ENCODE data around the gene TTC28. TPM values are rescaled to one million over a fixed set of nuclear protein-coding genes. Genes with fewer than 3 reads are reported as not detected.
A peak's percentile ranks its signal among the peaks of the same experiment; 100 is the strongest.

The TTC28 gene
- total RNA-seq, 6 experiments from 2014 or later: 10.8 to 18.9 (median 13.6) TPM

DNA sequence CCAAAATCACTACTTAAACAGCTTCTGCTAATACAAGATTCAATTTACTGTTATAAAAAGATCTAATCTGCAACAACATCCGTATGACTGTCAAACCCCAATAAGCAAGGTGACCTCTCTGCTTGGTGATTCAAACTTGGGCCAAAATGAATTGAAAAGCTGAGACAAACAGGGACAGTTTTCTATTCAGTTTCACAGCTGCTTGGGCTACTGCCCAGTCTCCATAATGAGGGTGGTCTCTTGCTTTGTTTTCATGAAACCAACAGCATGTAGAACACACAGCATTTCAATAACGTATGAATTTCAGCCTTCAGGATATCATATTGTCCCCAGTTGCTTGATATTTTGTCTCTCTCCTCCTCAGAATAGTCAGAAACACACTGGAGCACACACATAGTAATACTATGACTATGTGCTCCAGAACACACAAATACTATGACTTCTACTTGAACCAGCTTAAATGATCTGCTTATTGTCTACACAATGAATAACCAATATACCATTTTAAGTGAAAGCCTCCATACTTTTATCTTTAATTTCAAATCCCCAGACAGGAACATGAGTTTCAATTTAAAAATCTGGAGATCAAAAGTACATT is 285.0 kb downstream of the TTC28 start:
- Mint-ChIP-seq H3K9me3 (peaks cover 6% of the 10 kb centered on the region), H3K27ac (no peak overlapping the region), H3K4me3 (no peak overlapping the region; the same call in 1 of the 2 replicates), H3K4me1 (ENCODE audit: low read depth) (peaks cover 43% of the 10 kb centered on the region), H3K36me3 (ENCODE audit: low read depth) (peaks cover 5% of the 10 kb centered on the region; the same call in 1 of the 2 replicates), H3K27me3 (ENCODE audit: insufficient read depth) (peaks cover 4% of the 10 kb centered on the region; the same call in 1 of the 2 replicates)
- TF ChIP-seq, protein P1, sequence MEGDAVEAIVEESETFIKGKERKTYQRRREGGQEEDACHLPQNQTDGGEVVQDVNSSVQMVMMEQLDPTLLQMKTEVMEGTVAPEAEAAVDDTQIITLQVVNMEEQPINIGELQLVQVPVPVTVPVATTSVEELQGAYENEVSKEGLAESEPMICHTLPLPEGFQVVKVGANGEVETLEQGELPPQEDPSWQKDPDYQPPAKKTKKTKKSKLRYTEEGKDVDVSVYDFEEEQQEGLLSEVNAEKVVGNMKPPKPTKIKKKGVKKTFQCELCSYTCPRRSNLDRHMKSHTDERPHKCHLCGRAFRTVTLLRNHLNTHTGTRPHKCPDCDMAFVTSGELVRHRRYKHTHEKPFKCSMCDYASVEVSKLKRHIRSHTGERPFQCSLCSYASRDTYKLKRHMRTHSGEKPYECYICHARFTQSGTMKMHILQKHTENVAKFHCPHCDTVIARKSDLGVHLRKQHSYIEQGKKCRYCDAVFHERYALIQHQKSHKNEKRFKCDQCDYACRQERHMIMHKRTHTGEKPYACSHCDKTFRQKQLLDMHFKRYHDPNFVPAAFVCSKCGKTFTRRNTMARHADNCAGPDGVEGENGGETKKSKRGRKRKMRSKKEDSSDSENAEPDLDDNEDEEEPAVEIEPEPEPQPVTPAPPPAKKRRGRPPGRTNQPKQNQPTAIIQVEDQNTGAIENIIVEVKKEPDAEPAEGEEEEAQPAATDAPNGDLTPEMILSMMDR (IDR thresholded peaks at IDR 0.05): no peak
- no peak for DNase-seq

DNA sequence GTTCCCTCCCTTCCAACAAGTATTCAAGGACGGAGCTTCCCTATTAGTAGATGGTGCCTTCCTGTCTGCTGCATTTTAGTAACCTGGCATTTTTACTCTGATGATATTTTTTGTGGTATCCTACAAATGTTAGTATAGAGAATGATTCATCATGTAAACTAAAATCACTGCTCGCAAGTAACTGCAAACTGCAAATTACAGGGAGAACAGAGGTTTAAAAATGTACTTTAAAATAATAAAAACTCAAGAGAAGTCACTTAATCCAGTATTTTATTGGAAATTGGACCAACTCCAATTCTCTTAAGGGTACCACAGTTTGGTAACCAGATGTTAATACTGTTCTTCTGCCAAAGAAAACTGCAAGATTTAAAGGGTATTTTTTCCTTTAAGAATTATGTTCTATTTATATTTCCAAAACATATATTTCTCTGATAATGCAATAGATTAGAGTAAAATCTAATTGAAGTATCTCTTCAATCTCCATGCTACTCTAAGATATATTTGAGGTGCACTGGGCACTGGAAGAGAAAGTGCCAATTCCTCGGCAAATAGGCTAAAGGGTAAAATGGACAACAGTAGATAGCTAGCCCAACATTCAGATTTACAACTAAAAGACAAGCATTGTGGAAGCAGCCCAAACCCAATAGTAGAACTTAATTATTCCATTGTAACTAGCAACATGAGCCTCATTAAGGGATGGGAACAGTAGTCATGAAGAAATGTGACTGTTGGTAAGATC is 298.0 kb downstream of the TTC28 start:
- Mint-ChIP-seq H3K4me3 (peak overlapping the region; percentile 45), H3K36me3 (ENCODE audit: low read depth) (peaks cover 5% of the 10 kb centered on the region; the same call in 1 of the 2 replicates), H3K4me1 (ENCODE audit: low read depth) (peaks cover 51% of the 10 kb centered on the region), H3K27me3 (ENCODE audit: insufficient read depth) (no peaks in the 10 kb centered on the region; the same call in 1 of the 2 replicates), H3K9me3 (no peaks in the 10 kb centered on the region), H3K27ac (peak overlapping the region; percentile 18)
- TF ChIP-seq, protein P1 (IDR thresholded peaks at IDR 0.05): no peak
- peak; percentile 45 for DNase-seq

DNA sequence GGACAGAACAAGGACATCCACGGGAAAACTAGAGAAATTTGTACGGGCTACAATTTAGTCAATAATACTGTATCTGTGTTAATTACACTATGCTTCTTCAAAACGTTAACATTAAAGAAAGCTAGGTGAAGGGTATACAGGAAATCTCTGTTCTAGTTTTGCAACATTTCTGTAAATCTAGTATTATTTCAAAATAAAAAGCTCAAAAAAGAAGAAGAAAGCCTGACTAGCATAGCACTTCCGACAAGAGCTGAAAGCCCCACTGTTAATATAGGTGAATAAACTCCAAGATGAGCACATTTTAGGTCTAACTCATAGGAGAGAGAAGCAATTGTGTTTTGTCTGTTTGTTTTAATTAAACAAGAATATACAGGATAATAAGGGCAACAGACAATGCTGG is 299.7 kb downstream of the TTC28 start:
- Mint-ChIP-seq H3K4me3 (no peak overlapping the region), H3K4me1 (ENCODE audit: low read depth) (peaks cover 55% of the 10 kb centered on the region), H3K27ac (no peak overlapping the region), H3K36me3 (ENCODE audit: low read depth) (peaks cover 5% of the 10 kb centered on the region; the same call in 1 of the 2 replicates), H3K9me3 (no peaks in the 10 kb centered on the region), H3K27me3 (ENCODE audit: insufficient read depth) (no peaks in the 10 kb centered on the region; the same call in 1 of the 2 replicates)
- no peak for DNase-seq
- TF ChIP-seq, protein P1 (IDR thresholded peaks at IDR 0.05): no peak

DNA sequence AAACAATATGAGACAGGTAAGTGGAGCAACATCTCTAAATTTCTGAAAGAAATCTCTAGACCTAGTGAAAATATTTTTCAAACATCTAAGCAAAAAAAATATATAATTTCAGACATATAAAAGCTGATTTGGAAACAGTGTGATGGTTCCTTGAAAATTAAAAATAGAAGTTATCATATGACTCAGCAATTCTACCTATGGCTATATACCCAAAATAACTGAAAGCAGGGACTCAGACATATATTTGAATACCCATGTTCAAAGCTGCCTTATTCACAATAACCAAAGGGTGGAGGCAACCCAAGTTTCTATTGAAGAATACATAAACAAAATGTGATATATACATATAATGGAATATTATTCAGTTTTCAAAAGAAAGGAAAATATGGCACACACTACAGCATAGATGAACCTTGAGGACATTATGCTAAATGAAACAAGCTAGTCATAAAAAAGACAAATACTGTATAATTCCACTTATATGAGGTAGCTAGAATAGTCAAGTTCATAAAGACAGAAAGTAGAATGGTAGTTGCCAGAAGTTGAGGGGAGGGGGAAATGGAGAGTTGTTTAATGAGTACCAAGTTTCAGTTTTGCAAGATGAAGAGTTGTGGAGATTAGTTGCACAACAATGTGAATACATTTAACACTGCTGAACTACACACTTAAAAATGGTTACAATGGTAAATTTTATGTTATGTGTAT is 300.4 kb downstream of the TTC28 start:
- TF ChIP-seq, protein P1 (IDR thresholded peaks at IDR 0.05): no peak
- H3K27me3 Mint-ChIP-seq (ENCODE audit: insufficient read depth): no peaks in the 10 kb centered on the region
- DNase-seq: no peak

DNA sequence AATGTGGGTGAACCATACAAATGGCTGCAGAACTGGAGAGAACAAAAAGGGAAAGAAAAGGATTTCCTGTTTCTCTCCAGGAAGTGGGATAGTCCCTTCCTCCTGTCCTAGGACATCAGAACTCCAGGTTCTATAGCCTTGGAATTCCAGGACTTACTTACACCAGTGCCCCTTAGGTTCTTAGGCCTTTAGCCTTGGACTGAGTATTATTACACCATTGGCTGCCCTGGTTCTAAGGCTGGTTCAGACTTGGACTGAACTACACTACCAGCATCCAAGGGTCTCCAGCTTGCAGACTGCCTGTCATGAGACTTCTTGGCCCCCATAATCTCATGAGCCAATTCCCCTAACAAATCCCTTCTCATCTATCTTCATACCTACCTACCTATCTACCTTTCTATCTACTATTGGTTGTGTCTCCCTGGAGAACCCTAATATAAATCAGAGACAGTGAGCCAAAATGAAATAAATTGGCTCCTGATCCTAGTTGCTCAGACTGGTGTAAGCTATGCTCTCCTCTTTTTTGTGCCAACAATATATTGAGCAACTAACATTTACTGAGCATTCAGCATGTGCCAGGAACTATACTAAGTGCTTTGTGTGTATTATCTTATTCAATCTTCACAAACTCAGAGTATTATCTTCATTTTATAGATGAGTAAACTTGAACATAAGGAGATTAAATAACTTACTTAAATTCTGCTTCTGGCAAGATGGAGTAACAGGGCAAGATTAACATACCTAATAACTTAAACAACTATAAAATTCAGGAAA is 303.7 kb downstream of the TTC28 start:
- H3K27ac Mint-ChIP-seq: no peak overlapping the region

More for the DNA sequence above, 300.4 kb downstream of the TTC28 start:
- H3K9me3 Mint-ChIP-seq: no peaks in the 10 kb centered on the region
- H3K4me1 Mint-ChIP-seq (ENCODE audit: low read depth): peaks cover 58% of the 10 kb centered on the region
- no peak overlapping the region for H3K4me3 Mint-ChIP-seq
- peaks cover 4% of the 10 kb centered on the region; the same call in 1 of the 2 replicates for H3K36me3 Mint-ChIP-seq (ENCODE audit: low read depth)
- H3K27ac Mint-ChIP-seq: no peak overlapping the region

More for the DNA sequence above, 303.7 kb downstream of the TTC28 start:
- Mint-ChIP-seq H3K4me1 (ENCODE audit: low read depth) (peaks cover 56% of the 10 kb centered on the region), H3K27me3 (ENCODE audit: insufficient read depth) (no peaks in the 10 kb centered on the region), H3K4me3 (no peak overlapping the region), H3K9me3 (no peaks in the 10 kb centered on the region), H3K36me3 (ENCODE audit: low read depth) (no peaks in the 10 kb centered on the region)
- TF ChIP-seq, protein P1 (IDR thresholded peaks at IDR 0.05): no peak
- no peak for DNase-seq
